KBM-7 (cell line): ENCODE measurements around the gene F2RL1.

Source experiments
- DNase-seq: peaks from one replicate; pipeline ENCODE4 v3.0.0-alpha.2; 2015
- in situ Hi-C: fragments of 300-500 bp; cut with MboI; formaldehyde crosslinking; loops from 2 replicates; pipeline ENCODE4 v1.14.3; 2020; ENCODE audit warnings: low sequenced_read_pairs, low pct_unique_long_range_greater_than_20kb, mixed read lengths

F2RL1 gene

GRCh38 chr5:76870046-76870445 lies 51.2 kb downstream of the F2RL1 start:
- no peak for DNase-seq
- in situ Hi-C loops: no loop called here

GRCh38 chr5:76874088-76874581 lies 55.3 kb downstream of the F2RL1 start:
- in situ Hi-C loops: no loop called here
- DNase-seq: peak; percentile 81
